GM18520 (cell line): ENCODE results near the gene ARHGEF2.
A peak's percentile ranks its signal among the peaks of the same experiment; 100 is the strongest.

Experiments
- ATAC-seq: cut with Tn5 transposase; IDR thresholded peaks from one replicate; pipeline ENCODE4 v1.9.1; 2021; ENCODE audit not compliant: unreplicated experiment

The ARHGEF2 gene

DNA sequence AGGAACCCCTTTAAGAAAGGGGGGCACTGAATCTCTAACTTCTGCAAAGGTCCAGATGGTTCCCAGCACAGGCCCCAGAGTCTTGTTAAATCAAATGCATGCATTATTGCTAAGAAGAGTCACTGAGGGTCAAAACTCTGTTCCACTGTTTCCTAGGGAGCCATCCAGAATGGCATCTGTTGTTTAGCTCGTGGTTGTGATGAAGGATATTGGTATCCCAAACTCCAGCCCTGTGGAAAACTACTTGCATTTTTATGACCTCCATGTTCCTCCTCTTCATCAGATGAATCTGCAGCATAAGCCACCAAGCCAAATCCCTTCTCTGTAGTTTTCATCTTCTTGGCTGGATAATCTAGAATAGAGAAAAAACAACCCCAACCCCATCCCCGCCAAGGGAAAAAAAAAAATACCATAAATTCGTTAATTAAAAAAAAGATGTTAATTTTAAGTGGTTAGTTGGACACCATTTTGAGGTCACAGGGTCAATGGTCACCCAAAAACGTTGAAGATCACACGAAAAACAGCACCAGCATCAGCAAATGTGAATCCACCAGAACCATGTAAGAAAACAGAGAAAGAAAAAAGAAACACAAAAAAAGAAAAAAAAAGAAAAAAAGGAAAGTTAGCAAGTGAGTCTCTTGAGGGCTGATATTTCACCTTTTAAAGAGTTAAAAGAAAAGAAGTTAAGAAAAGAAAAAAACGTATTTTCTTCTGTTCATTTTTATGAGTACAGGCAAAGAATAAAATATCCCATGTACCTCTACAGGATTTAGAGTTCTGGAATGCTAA lies 64.2 kb downstream of the ARHGEF2 start:
- no peak for ATAC-seq

GRCh38 chr1:155912056-155912536 lies 66.3 kb downstream of the ARHGEF2 start:
- ATAC-seq = no peak

GRCh38 chr1:155911156-155912055 lies 66.9 kb downstream of the ARHGEF2 start, which contains the start of gene RIT1:
Gene RIT1 (minus strand): TSS chr1:155911349. CDS start chr1:155910761, 588 bp downstream.
- ATAC-seq = peak; percentile 58

DNA sequence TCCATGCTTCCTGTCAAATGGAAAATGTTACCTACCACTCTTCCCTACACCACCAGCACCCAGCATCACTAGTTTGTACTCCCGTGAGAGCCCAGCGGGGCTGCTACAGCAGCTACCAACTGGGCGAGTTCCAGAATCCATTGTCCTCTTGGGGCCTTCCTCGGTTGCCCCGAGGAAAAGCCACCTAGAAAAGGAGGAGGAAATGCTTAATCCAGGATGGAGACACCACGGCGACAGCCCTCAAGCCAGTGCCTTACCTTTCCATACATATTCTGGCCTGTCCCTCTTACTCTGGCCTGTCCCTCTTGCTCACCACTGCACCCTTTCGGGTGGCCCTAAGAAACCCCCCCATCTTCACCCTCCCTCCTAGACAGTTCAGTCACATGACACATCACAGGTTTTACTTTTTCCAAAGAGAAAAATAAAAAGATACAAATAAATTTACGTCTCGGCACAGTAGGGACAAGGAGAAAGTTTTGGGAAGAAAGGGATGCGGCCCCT lies 67.7 kb downstream of the ARHGEF2 start:
- no peak for ATAC-seq

DNA sequence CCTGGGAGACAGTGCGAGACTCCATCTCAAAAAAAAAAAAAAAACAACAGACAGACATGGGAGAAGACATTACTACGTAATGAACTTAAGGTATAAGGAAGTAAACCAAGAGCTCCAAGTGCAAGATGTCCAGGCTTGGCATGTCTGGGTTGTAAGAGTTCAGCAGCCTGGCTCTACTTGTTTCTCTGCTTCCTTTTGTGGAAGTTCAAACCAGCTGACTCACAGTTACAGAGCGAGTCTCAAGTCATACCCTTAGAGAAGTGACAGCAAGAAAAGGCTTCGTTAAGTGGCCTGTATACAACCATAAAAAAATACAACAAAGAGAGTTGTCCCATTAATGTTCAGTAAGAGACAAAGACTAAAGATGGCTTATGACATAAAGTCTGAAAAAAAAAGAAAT lies 68.5 kb downstream of the ARHGEF2 start:
- ATAC-seq = no peak

DNA sequence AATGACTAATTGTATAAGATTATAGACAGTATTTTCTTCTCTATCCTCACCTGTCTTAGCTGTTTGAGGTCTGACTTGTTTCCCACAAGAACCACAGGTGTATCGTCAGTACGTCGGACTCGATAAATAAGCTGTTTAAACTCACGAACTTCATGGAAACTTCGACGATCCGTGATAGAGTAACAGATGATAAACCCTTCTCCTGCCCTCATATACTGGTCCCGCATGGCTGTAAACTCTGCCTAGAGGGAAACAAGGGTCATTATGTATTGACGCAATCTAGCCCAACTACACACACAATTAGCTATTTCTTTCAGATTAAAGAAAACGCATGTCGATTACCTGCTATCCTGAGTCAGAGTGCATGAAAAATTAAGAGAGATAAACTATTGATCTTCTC lies 74.1 kb downstream of the ARHGEF2 start:
- ATAC-seq = no peak

- no peak for ATAC-seq
Observed at GRCh38 chr1:155900161-155900560, 78.2 kb downstream of the ARHGEF2 start.

DNA sequence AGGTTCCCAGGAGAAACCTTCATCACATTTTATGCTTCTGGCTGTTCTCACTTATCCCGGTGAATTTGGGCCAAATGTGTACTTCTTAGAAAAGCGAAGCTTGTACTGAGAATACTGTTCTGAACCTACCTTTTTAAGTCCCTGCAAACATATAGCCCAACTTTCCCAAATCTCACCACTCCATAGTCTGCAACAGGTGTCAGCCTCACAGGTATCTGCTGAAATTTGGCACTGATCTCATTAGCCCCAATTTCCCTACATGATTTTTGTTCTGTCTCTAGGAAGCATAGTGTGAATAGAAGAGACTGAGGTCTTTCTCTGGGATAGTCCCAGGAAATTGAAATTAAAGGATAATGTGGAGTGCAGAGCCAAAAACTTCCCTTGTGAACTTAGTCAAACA lies 78.7 kb downstream of the ARHGEF2 start:
- ATAC-seq = no peak

DNA sequence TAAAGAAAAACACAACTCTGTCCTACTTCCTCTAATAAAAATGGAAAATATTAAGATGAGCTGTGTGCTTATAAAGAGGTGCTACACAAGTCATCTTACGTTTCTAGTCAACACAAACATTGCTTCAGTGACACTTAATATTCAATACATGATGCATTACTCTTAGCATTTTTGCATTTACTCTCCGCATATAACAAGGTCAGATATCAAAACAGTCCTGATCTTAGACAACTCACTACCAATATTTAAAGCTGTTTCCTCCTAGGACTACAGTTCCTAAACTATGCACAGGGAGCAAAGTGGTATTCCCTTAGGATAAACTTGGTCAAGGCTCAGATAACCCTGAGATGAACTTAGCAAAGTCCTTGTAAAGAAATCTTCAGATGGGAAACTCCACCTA lies 79.5 kb downstream of the ARHGEF2 start:
- ATAC-seq = no peak

- ATAC-seq = no peak
Observed at GRCh38 chr1:155897746-155898145, 80.6 kb downstream of the ARHGEF2 start.
